PC-3 (cell line): Measurements from ENCODE around the gene UPB1. TPM values are rescaled to one million over a fixed set of nuclear protein-coding genes. Genes with fewer than 3 reads are reported as not detected.

Experiments used
- ATAC-seq: fragments of 200-7000 bp; cut with Tn5 transposase; 2 replicates; pipeline ENCODE4 v1.9.1; 2020; ENCODE audit warnings: mild to moderate bottlenecking, moderate library complexity
- BruUV-seq: library from RNA; stranded (reverse); fragments of 400-500 nt; replicated peaks from 2 replicates; lab custom pipeline; 2021; lab: Mats Ljungman, UMichigan
- CTCF ChIA-PET: fragments of 300-600 bp; sonication (Branson Sonifier 250); formaldehyde crosslinking; loops from one replicate; lab custom pipeline; 2022; ENCODE audit warnings: antibody characterized with exemption; lab: Charles Lee
- POLR2A ChIA-PET: fragments of 300-600 bp; sonication (Branson Sonifier 250); formaldehyde crosslinking; loops from one replicate; lab custom pipeline; 2022; ENCODE audit warnings: antibody characterized with exemption; ENCODE audit not compliant: unreplicated experiment; lab: Charles Lee
- DNase-seq: peaks from one replicate; pipeline ENCODE4 v3.0.0-alpha.2; 2015
- H2AFZ ChIP-seq: fragments of 300-600 bp; sonication (generic); 2 replicates; pipeline ENCODE4 v1.6.0; 2016; ENCODE audit warnings: antibody characterized with exemption, low read length
- H3F3A ChIP-seq: fragments of 300-600 bp; sonication (generic); one replicate; pipeline ENCODE4 v1.6.0; 2017; ENCODE audit warnings: antibody characterized with exemption, low read length, control low read depth, mild to moderate bottlenecking; ENCODE audit not compliant: unreplicated experiment
- H3K27ac ChIP-seq: fragments of 300-600 bp; sonication (generic); 2 replicates; pipeline ENCODE4 v1.5.1; 2016; ENCODE audit warnings: mild to moderate bottlenecking, low read length
- H3K27me3 ChIP-seq: fragments of 300-600 bp; sonication (generic); 2 replicates; pipeline ENCODE4 v1.6.1; 2016; ENCODE audit warnings: low read length, mixed read lengths
- H3K36me3 ChIP-seq: fragments of 300-600 bp; sonication (generic); 2 replicates; pipeline ENCODE4 v1.6.1; 2016; ENCODE audit warnings: low read depth, mixed run types, low read length, mixed read lengths
- H3K4me1 ChIP-seq: fragments of 300-600 bp; sonication (generic); 2 replicates; pipeline ENCODE4 v1.5.1; 2016; ENCODE audit warnings: low read length; ENCODE audit not compliant: insufficient read depth
- H3K4me2 ChIP-seq: fragments of 300-600 bp; sonication (generic); 2 replicates; pipeline ENCODE4 v1.6.0; 2016; ENCODE audit warnings: low read length
- H3K4me3 ChIP-seq: fragments of 300-600 bp; sonication (generic); 2 replicates; pipeline ENCODE4 v1.5.1; 2016; ENCODE audit warnings: mild to moderate bottlenecking, low read length, mixed read lengths
- H3K79me2 ChIP-seq: fragments of 300-600 bp; sonication (generic); 2 replicates; pipeline ENCODE4 v1.6.1; 2017; ENCODE audit warnings: low read length, mixed read lengths
- H3K9ac ChIP-seq: fragments of 300-600 bp; sonication (generic); 2 replicates; pipeline ENCODE4 v1.6.0; 2016; ENCODE audit warnings: mild to moderate bottlenecking, low read length
- H3K9me2 ChIP-seq: fragments of 300-600 bp; sonication (generic); replicated peaks from 2 replicates; pipeline ENCODE4 v1.6.1; 2016; ENCODE audit warnings: mixed run types, low read length, mixed read lengths
- H3K9me3 ChIP-seq: fragments of 300-600 bp; sonication (generic); 2 replicates; pipeline ENCODE4 v1.6.1; 2016; ENCODE audit warnings: low read length, mixed read lengths
- H4K20me1 ChIP-seq: fragments of 300-600 bp; sonication (generic); 2 replicates; pipeline ENCODE4 v1.6.1; 2016; ENCODE audit warnings: low read length, mixed read lengths
- EZH2 ChIP-seq: fragments of 300-600 bp; sonication (generic); IDR thresholded peaks from one replicate; pipeline ENCODE4 v1.6.1; 2017; ENCODE audit warnings: antibody characterized with exemption, mild to moderate bottlenecking, low read length; ENCODE audit not compliant: unreplicated experiment
- EZH2phosphoT487 ChIP-seq: fragments of 300-600 bp; sonication (generic); IDR thresholded peaks from 2 replicates; pipeline ENCODE4 v1.6.1; 2018; ENCODE audit warnings: mild to moderate bottlenecking, antibody characterized with exemption, low read length, borderline replicate concordance
- intact Hi-C: fragments of 100-400 bp; cut with micrococcal nuclease; formaldehyde crosslinking; loops from 2 replicates; pipeline ENCODE4 v1.9.0; 2023
- total RNA-seq: library from RNA; depleted of rRNA; stranded (reverse); fragments of >200 nt; gene quantifications from 2 replicates; pipeline ENCODE4 v1.2.3, GENCODE V29; 2014
- TF ChIP-seq, protein P1 (sequence below): fragments of 300-600 bp; sonication (generic); conservative IDR thresholded peaks from 2 replicates; pipeline ENCODE4 v1.5.1; 2017; ENCODE audit warnings: antibody characterized with exemption, low read depth, mild to moderate bottlenecking, low read length

The UPB1 gene
- total RNA-seq, 1 experiment from 2014 or later: 0.29 TPM

DNA sequence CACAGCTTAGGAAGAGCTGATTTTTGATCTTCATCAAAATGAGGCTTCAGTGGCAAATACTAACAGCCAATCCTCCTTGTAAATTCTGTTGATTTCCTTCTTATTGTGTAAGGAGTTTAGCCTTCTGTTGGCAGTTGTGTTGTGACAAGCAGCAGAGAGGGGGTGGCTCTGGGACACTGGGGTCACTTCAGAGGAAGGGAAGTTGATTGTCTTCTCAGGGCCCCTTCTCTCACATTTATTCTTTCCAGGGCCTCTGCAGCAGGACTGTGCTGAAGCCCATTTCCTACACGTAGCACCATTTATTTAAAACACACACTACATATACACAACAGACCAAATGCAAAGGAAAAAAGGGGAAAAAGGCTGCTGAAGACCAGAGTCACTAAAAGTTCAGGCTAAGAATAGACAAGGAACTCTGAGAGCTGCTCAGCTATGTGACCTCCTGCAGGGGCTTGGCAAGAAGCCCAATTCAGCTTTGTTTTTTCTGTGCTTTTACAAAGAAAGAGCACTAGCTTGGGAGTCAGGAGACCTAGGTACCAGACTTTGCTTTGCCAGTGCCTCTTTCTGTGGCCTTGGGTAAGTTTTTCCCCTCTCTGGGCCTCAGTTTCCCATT, 28.3 kb upstream of the UPB1 start:
- ATAC-seq: no peak
- no peaks in the 10 kb centered on the region for H3K9me2 ChIP-seq
- no peaks in the 10 kb centered on the region for H3K79me2 ChIP-seq
- TF ChIP-seq, protein P1, sequence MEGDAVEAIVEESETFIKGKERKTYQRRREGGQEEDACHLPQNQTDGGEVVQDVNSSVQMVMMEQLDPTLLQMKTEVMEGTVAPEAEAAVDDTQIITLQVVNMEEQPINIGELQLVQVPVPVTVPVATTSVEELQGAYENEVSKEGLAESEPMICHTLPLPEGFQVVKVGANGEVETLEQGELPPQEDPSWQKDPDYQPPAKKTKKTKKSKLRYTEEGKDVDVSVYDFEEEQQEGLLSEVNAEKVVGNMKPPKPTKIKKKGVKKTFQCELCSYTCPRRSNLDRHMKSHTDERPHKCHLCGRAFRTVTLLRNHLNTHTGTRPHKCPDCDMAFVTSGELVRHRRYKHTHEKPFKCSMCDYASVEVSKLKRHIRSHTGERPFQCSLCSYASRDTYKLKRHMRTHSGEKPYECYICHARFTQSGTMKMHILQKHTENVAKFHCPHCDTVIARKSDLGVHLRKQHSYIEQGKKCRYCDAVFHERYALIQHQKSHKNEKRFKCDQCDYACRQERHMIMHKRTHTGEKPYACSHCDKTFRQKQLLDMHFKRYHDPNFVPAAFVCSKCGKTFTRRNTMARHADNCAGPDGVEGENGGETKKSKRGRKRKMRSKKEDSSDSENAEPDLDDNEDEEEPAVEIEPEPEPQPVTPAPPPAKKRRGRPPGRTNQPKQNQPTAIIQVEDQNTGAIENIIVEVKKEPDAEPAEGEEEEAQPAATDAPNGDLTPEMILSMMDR: no peak
- no peak for TF ChIP-seq EZH2phosphoT487
- TF ChIP-seq EZH2: no peak
- POLR2A ChIA-PET: no interaction called here
- no peaks in the 10 kb centered on the region for H4K20me1 ChIP-seq
- H3K4me3 ChIP-seq: no peak overlapping the region
- no peak overlapping the region for H3K9ac ChIP-seq
- BruUV-seq: no TSS peak
- no peak overlapping the region for H2AFZ ChIP-seq
- no peak overlapping the region for H3K4me2 ChIP-seq
- intact Hi-C loops: no loop called here
- H3F3A ChIP-seq: no peaks in the 10 kb centered on the region
- no peaks in the 10 kb centered on the region for H3K9me3 ChIP-seq
- no peaks in the 10 kb centered on the region for H3K4me1 ChIP-seq
- no peak overlapping the region for H3K27ac ChIP-seq
- peak; percentile 3 for DNase-seq
- CTCF ChIA-PET: no interaction called here
- H3K27me3 ChIP-seq: no peaks in the 10 kb centered on the region
- H3K36me3 ChIP-seq: no peaks in the 10 kb centered on the region

DNA sequence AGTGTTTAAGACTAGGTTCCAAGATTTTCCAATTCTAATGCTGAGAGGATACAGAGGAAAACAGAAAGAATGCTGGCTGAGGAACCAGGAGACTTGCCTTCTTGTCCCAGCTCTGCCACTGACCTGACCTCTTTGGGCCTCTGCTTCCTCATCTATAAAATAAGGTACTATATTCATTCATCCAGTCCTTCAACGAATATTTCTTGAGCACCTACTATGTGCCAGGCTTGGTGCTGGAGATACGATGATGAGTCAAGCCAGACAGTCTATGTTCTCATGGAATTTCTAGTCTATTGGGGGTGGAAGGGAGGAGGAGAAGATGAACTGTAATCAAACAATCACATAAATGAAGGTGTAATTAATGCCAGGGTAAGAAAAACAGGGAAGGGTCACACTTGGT, 27.8 kb upstream of the UPB1 start:
- H3K4me1 ChIP-seq: no peaks in the 10 kb centered on the region
- H3K4me2 ChIP-seq: no peak overlapping the region
- no peak overlapping the region for H3K9ac ChIP-seq
- H3K9me3 ChIP-seq: no peaks in the 10 kb centered on the region
- H3K27ac ChIP-seq: no peak overlapping the region
- CTCF ChIA-PET: no interaction called here
- no peaks in the 10 kb centered on the region for H4K20me1 ChIP-seq
- H3K79me2 ChIP-seq: no peaks in the 10 kb centered on the region
- no peaks in the 10 kb centered on the region for H3K9me2 ChIP-seq
- no peaks in the 10 kb centered on the region for H3F3A ChIP-seq
- BruUV-seq: no TSS peak
- TF ChIP-seq EZH2phosphoT487: no peak
- H2AFZ ChIP-seq: no peak overlapping the region
- intact Hi-C loops: no loop called here
- H3K27me3 ChIP-seq: no peaks in the 10 kb centered on the region
- no peaks in the 10 kb centered on the region for H3K36me3 ChIP-seq
- DNase-seq (no peak), ATAC-seq (no peak)
- H3K4me3 ChIP-seq: no peak overlapping the region
- POLR2A ChIA-PET: no interaction called here

DNA sequence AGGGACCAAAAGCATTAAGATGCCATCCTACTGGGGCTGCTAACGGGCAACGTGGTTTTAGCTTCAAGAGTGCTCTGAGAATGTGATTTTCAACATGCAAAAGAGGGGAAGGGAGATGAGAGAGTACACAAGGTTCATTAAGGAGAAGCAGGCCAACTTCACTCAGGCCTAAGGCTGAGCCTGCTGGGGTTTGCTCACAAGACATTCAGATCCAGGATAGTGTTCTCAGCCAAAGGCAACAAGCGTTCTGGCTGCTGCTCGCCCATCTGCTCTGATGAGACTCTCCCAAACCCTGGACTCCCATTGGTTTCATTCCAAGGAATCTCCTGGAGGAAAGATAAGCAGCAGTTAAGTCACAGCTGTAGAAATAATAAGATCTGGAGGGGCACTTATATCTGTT, 23.6 kb upstream of the UPB1 start:
- Histone ChIP-seq H3K9me2 (no peaks in the 10 kb centered on the region), H3K4me1 (peaks cover 13% of the 10 kb centered on the region), H3K27me3 (no peaks in the 10 kb centered on the region), H2AFZ (no peak overlapping the region), H3K9ac (no peak overlapping the region), H3F3A (no peaks in the 10 kb centered on the region), H3K4me3 (no peak overlapping the region), H3K9me3 (no peaks in the 10 kb centered on the region), H3K4me2 (no peak overlapping the region), H3K36me3 (no peaks in the 10 kb centered on the region), H3K27ac (no peak overlapping the region), H3K79me2 (no peaks in the 10 kb centered on the region), H4K20me1 (no peaks in the 10 kb centered on the region)
- DNase-seq (no peak), ATAC-seq (no peak)
- TF ChIP-seq, protein P1: no peak
- TF ChIP-seq EZH2phosphoT487 (no peak), EZH2 (no peak)
- ChIA-PET CTCF (no interaction called here), POLR2A (no interaction called here)
- no TSS peak for BruUV-seq
- intact Hi-C loops: no loop called here
